Inferior parietal cortex (tissue), 1 donor: ENCODE results near the gene USP43.
"Not testable (repeated sequence)": the region's sequence is repeated elsewhere in the genome, so short reads cannot be mapped to it uniquely, and the experiment has no call there.

Experiments
- DNase-seq: peaks from one replicate; pipeline ENCODE4 v3.0.0-alpha.2; 2016; ENCODE audit errors: extremely low spot score

The USP43 gene

DNA sequence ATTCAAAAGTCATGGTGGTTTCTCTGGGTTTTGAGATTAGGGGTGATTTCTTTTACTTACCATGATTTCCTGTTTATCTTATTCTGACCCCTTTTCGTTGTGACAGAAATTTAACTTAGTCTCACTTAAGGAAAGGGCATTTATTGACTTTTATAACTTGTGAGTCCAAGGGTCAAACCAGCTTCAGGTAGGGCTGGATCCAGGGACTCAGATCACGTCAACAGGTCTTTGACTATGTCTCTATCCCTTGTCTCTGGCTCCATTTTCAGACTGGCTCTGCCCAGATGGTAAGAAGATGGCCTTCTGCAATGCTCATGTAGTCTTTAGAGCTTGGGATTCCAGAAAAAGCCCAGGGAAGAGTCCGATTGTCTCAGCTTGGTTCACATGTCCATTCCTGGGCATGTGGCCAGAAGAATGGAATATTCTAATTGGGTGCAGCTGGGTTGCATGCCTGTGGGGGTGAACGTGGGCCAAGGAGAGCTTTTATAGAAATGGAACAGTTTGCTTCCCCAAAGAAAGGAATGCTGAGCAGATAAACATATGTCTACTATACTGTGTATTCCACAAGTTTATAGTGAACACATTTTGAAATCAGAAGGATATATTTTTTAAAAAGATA, 13.4 kb downstream of the USP43 start:
- no peak for DNase-seq

DNA sequence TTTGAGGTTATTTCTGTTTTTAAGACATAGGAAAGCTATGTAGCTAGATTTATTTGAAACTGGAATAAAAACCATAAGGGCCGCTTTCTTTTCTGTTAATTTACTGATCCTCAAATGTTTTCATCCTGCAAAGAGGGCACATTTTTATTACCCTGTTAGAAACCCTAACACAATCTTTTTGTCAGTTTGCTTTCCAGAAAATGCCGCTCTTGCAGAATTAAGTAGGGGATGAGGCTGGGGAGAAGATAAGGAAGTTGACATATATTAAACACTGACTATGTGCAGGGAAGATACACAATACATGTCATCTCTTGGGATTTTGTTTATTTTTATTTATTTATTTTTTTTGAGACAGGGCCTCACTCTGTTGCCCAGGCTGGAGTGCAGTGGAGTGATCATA, 15.7 kb downstream of the USP43 start:
- DNase-seq, result no peak

DNA sequence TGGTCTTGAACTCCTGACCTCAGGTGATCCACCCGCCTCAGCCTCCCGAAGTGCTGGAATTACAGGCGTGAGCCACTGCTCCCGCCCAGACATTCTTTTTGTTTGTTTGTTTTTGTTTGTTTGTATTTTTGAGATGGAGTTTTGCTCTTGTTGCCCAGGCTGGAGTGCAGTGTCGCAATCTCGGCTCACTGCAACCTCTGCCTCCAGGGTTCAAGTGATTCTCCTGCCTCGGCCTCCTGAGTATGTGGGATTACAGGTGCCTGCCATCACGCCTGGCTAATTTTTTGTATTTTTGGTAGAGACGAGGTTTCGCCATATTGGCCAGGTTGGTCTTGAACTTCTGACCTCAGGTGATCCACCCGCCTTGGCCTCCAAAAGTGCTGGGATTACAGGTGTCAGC, 18.2 kb downstream of the USP43 start:
- DNase-seq, result not testable (repeated sequence)

GRCh38 chr17:9666461-9667050, 21.2 kb downstream of the USP43 start:
- DNase-seq, result no peak

DNA sequence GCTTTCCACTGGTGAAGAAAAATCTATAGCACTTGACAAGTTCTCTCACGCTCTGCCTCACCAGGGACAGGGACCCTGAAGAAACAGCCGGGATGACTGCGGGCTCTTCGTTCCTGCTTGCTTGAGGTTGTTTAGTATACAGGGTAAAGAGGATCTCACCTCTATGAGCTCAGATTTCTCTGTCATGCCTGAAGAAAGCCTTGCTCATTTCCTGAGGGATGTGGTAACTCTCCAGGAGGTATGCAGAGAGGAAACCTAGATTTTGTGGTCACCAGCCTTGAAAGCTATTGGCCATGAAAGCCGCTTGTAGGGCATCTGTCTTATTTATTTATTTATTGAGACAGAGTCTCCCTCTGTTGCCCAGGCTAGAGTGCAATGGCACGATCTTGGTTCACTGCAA, 23.2 kb downstream of the USP43 start:
- DNase-seq, result no peak

DNA sequence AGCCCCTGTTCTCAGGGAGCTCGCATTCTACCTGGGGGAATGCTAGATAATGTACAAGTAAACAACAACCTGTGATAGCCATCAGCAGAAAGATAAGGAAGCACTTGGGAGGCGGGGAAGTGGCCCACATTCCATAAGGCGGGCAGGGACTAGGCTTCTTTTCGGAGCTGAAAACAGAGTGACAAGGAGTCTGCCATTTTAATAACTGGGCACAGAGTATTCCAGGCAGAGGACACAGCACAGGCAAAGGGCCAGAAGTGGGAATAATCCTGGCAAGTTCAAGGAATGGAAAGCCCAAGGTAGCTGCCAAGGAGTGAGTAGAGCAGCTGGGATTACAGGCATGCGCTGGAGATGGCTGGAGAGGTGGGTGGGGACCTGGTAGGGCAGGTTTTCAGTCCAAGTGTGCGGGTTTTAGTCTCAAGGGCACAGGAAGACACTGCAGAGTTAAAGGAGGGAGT, 24.3 kb downstream of the USP43 start:
- no peak for DNase-seq

DNA sequence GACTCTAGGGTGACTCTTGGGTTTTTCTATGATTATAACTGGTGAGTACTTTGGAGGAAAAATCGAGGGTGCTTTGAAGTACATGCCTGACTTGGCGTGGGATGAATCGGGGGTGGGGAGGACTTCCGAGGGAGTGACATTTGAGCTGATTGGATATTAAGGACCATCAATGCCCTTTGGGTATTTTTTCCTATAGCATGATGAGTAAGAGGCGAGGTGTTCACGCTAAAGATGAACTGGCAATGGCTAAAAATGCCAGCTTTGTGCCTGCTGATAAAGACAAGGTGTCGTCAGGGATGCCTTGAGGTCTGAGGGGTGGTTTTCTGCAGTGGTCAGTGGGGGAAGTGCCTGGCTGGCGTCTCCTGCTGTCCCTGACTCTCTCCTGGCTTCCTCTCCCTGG, 25.3 kb downstream of the USP43 start:
- DNase-seq, result no peak

DNA sequence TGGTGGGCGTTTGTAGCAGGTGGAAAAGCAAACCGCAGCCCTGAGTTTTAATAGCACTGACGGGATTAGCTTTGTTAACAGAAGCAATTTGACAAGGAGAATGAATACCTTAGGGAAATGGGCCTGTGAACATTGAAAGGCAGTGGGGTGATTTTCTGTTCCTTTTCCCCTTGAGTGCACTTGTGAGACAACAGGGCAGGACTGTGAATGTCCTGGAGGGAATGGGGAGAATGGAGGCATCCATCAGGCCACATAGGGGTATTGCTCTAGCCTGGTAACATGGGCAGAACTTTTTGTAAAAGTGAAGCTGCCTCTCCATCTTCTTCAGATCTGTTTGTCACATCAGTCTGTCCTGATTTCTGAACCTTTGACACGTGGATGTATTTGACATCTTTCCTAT, 26.2 kb downstream of the USP43 start:
- no peak for DNase-seq

DNA sequence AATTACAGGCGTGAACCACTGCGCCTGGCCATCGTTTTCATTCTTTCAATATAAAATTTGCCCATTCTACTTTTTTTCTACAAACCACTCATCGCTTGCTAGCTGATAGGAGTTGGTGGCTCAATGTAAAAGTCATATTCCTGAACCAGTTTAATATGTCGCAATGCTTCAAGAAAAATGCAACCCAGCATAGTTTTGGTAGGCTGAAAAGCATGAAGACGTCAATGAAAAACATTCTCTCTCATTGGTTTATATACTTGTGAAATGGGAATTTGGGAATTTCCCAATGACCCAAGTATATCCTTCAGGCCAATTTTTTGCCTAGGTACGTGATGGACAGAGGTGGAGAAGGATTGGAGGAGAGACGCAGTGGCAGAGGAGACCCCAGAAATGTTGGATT, 26.9 kb downstream of the USP43 start:
- DNase-seq, result no peak

DNA sequence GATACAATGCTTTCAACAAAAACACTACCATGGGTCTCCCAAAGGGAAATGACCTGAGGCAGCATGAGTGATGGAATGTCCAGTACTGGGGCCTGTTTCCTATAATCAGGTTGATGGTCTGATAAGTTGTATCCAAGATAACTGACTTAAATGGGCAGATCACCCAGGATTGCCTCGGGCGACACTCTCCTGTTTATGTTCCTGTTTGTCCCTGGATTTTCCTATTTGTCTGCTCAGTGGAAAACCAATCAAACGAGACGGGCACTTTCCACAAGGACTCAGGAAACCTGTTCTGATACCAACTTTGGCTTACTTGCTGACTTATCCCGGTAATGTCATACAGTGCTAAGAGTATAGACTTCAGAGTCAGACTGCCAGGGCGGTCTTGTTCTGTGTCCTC, 27.4 kb downstream of the USP43 start:
- no peak for DNase-seq

GRCh38 chr17:9676084-9676483, 30.8 kb downstream of the USP43 start:
- peak; percentile 16 for DNase-seq

DNA sequence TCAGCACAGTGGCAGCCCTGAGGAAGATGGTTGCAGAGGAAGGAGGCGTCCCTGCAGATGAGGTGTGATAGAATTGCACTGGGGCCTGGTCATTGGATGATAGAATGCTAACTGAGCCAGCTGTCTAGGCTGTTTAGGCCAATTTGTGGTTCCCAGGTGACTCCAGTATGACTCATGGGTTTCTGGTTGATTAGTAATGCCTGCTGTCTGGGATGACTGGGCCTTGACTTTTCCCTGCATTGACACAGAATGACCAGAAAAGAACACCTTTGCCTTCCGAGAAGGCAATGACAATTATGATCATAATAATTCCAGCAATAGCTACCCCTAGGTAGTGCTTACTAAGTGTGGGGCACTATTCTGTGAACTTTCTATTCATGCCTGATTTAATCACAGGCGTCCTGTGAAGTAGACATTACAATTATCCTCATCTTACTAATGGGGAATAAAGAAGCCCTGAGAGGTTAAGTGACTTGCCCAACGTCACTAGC, 31.5 kb downstream of the USP43 start:
- no peak for DNase-seq

DNA sequence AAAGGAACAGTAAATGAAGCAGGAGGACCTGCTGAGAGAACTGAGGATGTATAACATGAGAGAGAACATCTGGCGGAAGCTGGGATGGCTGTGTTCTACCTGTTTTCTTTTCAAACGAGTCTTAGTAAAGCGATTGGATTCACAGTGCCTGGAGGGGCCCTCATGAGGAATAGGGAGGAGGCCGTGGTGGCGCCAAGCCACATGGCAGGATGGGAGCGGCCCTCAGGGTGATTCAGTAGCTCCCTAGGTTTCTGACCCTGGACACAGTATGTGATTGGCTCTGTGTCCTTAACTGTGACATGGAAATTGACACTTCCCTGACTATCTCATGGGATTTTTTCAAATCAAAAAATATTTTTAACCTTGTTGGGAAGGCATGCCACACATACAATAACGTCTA, 32.1 kb downstream of the USP43 start:
- no peak for DNase-seq

DNA sequence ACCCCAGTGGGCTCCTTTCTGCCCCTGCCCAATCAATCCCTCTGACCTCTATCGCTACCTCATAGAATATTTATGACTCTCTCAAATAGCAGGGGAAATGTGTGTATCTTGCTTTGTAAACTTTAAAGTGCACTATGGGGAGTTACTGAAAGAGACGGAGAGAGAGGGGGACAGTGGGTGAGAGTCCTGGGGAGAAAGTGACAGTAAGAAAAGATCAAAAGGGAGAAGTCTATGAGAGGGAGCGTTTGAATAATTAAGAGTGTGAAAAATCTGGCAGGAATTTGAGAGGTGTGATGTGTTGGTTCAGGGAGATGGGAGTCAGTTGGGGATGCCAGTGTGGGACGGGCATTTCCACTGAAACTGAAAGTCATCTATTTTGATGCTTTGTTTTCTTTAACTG, 32.6 kb downstream of the USP43 start:
- DNase-seq, result no peak

DNA sequence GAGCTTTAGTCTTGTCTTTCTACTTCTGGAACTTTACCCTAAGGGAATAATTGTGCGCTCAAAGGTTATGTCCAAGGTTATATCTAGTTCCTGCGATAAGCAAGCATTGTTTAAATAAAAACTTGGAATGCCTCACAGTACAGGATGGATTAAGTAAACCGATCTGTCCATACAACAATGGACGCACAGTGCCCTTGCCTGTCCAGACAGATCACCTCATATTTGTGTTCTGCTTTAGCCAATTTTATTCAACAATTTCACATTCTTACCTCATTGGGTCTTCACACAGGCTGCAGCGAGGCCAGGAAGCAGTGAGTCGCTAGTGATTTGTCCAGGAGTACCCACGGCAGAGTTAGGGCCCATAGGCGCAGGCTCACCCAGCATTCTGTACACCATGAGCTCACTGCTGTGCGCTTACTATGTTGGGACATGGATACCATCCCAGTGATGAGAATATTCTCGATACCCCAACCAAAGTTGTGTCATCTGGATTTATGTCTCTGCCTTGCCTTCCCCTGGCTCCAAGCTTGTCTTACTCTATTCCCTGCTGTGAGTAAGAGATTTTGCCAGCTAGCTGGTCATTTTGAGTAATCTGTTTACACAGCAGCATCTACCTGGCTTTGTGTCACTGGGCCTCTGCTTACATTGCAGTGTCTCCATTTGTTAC, 39.8 kb downstream of the USP43 start:
- no peak for DNase-seq

GRCh38 chr17:9693755-9694154, 48.4 kb downstream of the USP43 start:
- no peak for DNase-seq

- no peak for DNase-seq
Measured at GRCh38 chr17:9696279-9697044, 51.1 kb downstream of the USP43 start.

DNA sequence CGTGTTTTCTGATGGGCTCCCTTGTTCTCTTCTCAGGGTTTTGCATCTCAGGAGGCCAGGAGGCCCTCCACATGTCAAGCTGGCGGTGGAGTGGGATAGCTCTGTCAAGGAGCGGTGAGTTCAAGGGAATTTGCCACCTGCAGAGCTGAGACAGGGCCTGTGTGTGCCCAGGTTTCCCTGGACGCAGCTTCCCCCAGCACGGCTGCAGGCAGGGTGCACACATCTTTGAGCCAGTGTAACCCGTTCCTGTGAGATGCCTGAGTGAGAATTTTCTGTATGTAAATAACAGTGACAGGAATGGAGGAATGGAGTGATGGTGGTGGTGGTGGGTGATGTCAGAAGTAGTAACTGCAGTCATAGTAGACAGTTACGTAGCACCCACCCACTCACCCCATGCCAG, 54.8 kb downstream of the USP43 start:
- DNase-seq, result no peak

- no peak for DNase-seq
Measured at GRCh38 chr17:9700754-9701476, 55.6 kb downstream of the USP43 start.

DNA sequence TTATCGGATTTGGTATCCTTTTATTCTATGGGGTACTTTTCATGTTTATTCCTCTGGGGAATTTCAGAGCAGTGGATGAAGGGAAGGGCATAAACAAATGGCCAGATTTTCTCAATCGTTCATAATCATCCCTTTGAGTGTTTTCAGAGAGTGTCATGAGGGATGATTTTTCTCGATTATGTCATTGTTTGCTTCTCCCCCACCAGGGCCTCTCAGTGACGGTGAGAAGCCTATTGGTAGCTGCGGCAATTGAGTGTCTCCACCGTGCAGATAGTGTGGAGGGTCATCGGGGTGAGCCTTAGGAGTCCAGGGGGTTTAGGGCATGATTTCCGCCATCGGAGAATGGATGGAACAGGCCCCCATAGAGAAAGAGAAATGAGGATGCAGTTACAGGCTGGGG, 57.2 kb downstream of the USP43 start:
- DNase-seq, result no peak

DNA sequence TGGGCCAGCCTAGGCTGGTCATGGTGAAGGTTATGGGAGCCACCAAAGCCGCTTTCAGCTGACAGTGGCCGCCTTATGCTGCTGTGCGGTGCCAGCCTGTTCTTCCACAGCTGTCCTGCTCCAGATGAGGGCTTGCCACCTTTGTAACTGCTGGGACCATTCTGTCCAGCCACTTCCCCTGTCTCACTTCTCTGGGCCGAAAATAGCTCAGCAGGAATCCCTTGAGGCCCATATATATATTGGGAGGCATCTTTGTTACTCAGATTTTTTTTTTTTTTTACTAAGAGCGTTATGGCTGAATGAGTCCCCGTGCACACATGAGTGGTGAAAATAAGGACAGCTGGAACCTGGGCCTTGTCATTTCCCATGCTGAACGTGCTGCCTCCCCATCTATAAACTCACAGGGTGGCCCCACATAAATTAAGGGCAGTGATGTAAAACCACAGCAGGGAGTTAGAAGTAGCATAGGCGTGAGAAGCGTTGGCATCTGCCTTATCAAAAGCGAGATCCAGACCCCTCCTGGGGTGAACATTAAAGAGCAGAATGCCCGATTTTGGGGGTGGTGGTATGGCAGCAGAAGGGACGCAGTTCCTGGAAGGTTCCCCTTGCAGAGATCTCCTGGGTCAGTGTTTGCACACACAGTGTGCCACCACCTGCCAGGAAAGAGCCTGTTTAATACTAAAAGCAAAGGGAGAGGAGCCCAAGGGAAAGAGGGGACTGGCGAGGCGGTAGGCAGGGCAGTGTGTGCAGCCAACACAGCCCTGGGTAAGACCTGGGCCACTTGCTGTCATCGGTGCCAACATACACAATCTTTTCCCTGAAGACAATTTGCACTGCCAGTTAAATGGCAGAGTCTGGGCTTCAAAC, 57.8 kb downstream of the USP43 start:
- DNase-seq, result no peak
